ENCODE results near the gene GPR143.

The GPR143 gene

GRCh38 chrX:9706421-9706820 is 59.2 kb downstream of the GPR143 start:
- Histone ChIP-seq H3K27me3 (ENCODE audit: insufficient read depth, poor library complexity, severe bottlenecking) (no peaks in the 10 kb centered on the region), H3K27ac (replicated peaks) (no peak overlapping the region), H3K4me3 (replicated peaks; ENCODE audit: insufficient read depth, low read length) (no peak overlapping the region)
- TF ChIP-seq GABPA (IDR thresholded peaks at IDR 0.05; ENCODE audit: low read depth) (no peak), SPI1 (IDR thresholded peaks at IDR 0.05; ENCODE audit: borderline replicate concordance, low read depth) (no peak), CTCF (IDR thresholded peaks at IDR 0.05; ENCODE audit: insufficient read depth, low read length) (no peak), POLR2AphosphoS5 (IDR thresholded peaks at IDR 0.05; ENCODE audit: low read depth) (no peak)
- TF ChIP-seq, protein P1, sequence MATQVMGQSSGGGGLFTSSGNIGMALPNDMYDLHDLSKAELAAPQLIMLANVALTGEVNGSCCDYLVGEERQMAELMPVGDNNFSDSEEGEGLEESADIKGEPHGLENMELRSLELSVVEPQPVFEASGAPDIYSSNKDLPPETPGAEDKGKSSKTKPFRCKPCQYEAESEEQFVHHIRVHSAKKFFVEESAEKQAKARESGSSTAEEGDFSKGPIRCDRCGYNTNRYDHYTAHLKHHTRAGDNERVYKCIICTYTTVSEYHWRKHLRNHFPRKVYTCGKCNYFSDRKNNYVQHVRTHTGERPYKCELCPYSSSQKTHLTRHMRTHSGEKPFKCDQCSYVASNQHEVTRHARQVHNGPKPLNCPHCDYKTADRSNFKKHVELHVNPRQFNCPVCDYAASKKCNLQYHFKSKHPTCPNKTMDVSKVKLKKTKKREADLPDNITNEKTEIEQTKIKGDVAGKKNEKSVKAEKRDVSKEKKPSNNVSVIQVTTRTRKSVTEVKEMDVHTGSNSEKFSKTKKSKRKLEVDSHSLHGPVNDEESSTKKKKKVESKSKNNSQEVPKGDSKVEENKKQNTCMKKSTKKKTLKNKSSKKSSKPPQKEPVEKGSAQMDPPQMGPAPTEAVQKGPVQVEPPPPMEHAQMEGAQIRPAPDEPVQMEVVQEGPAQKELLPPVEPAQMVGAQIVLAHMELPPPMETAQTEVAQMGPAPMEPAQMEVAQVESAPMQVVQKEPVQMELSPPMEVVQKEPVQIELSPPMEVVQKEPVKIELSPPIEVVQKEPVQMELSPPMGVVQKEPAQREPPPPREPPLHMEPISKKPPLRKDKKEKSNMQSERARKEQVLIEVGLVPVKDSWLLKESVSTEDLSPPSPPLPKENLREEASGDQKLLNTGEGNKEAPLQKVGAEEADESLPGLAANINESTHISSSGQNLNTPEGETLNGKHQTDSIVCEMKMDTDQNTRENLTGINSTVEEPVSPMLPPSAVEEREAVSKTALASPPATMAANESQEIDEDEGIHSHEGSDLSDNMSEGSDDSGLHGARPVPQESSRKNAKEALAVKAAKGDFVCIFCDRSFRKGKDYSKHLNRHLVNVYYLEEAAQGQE (IDR thresholded peaks at IDR 0.05; ENCODE audit: insufficient replicate concordance, low read depth) = no peak
- DNase-seq (ENCODE audit: low read depth in 1 of 2, low spot score in 1 of 2) = no peak

GRCh38 chrX:9704876-9705465 is 60.7 kb downstream of the GPR143 start:
- no peak overlapping the region for H3K4me3 ChIP-seq (replicated peaks; ENCODE audit: insufficient read depth, low read length)
- no peaks in the 10 kb centered on the region for H3K27me3 ChIP-seq (ENCODE audit: insufficient read depth, poor library complexity, severe bottlenecking)
- H3K27ac ChIP-seq (replicated peaks) = no peak overlapping the region
- no peak for TF ChIP-seq SPI1 (IDR thresholded peaks at IDR 0.05; ENCODE audit: borderline replicate concordance, low read depth)
- no peak for TF ChIP-seq CTCF (IDR thresholded peaks at IDR 0.05; ENCODE audit: insufficient read depth, low read length)
- TF ChIP-seq POLR2AphosphoS5 (IDR thresholded peaks at IDR 0.05; ENCODE audit: low read depth) = no peak
- no peak for TF ChIP-seq GABPA (IDR thresholded peaks at IDR 0.05; ENCODE audit: low read depth)
- TF ChIP-seq, protein P1 (IDR thresholded peaks at IDR 0.05; ENCODE audit: insufficient replicate concordance, low read depth) = no peak
- DNase-seq (ENCODE audit: low read depth in 1 of 2, low spot score in 1 of 2) = no peak

DNA sequence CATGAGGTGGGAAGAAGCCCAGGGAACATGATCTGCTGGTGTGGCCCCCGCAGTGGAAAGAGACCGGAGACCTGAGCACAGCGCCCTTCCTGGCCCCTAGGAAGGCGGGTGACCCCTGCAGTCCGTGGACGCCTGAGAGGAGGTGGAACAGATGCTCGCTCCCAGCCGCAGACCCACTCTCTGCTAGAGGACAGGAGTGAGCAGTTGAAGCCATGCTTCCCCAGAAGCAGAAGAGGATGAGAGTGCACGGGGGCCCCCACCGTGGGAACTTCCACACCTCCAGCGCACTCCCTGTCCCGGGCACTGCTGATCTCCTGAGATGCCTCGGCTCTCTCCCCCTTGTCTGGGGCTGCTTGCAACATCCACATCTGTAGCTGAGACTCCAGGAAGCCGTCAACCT is 62.2 kb downstream of the GPR143 start:
- no peak for DNase-seq (ENCODE audit: low read depth in 1 of 2, low spot score in 1 of 2)
- Histone ChIP-seq H3K27me3 (ENCODE audit: insufficient read depth, poor library complexity, severe bottlenecking) (no peaks in the 10 kb centered on the region), H3K27ac (replicated peaks) (no peak overlapping the region), H3K4me3 (replicated peaks; ENCODE audit: insufficient read depth, low read length) (no peak overlapping the region)
- TF ChIP-seq POLR2AphosphoS5 (IDR thresholded peaks at IDR 0.05; ENCODE audit: low read depth) (no peak), GABPA (IDR thresholded peaks at IDR 0.05; ENCODE audit: low read depth) (no peak), CTCF (IDR thresholded peaks at IDR 0.05; ENCODE audit: insufficient read depth, low read length) (no peak), SPI1 (IDR thresholded peaks at IDR 0.05; ENCODE audit: borderline replicate concordance, low read depth) (no peak)
- TF ChIP-seq, protein P1 (IDR thresholded peaks at IDR 0.05; ENCODE audit: insufficient replicate concordance, low read depth) = no peak

Data from HL-60 (cell line).